ENCODE data around the gene SULT1A2.
"Not testable (repeated sequence)": the region's sequence is repeated elsewhere in the genome, so short reads cannot be mapped to it uniquely, and the experiment has no call there.

- not testable (repeated sequence) for TF ChIP-seq POLR2A, CTCF, EP300 (IDR thresholded peaks at IDR 0.05)
These were observed 19.4 kb upstream of the SULT1A2 start for GRCh38 chr16:28616224-28616577.

Data from tibial nerve (tissue), 4 donors.